ENCODE measurements around the gene NEDD4L.

GRCh38 chr18:58037163-58037562, 6.9 kb upstream of the NEDD4L start:
- TF ChIP-seq POLR2A (IDR thresholded peaks at IDR 0.05) (no peak), CTCF (IDR thresholded peaks at IDR 0.05) (no peak)

Measured in adrenal gland (tissue), 5 donors.